Measurements from ENCODE around the gene THBD.
A peak's percentile ranks its signal among the peaks of the same experiment; 100 is the strongest.

The THBD gene

DNA sequence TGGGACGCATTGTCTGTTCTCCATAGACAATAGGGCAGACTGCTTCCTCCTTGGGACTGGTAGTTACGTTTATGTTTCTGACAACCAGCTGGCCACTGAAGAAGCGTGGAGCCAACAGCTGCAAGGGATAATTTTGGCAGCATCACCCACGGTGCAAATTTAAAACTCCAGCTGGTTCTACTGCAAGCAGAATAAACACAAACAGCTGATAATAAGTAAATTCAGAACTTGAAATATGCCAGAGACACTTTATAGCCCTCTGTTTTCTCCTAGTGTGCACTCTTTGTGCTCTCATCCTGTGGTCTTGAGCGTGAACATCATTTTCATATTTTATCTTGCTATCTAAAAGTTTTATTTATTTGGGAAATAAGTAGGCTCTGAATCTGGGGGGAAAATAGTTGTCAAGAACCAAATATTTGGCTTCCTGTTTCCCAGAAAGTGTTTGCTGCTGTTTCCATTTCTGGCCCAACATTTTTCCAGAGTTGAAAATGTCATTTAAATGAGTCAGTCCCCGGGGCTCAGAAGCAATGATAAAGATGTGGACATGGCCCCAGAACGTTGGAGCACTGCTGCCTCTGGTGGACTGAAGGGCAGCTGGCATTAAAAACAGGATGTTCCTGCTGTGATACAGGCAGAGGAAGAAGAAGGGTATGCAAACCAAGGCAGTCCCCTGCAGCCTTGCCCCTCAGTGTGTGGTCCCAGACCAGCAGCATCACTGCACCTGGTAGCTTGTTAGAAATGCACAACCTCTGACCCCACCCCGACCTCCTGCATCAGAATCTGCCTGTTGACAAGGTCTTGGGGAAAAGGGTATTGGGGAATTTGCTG lies 12.5 kb upstream of the THBD start:
- peak; percentile 23 for DNase-seq (ENCODE audit: low read depth)

DNA sequence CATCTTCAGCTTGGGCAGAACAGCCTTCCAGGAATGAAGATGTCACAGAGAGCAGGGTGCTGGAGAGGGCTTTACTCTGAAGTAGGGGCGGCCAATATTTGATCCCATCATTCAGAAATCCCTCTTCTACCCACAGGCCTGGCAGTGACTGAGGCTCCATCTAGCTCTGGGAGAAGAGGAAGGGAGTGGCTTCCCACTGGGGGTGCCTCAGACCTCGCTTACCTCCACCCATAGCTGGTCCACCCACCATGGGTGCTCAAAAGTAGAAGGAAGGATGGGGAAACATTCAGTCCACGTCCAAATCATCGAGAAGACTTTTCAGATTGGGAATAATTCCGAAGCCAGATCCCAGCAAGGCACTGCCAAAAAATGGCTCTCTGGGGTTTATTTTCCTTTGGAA lies 11.8 kb upstream of the THBD start:
- DNase-seq (ENCODE audit: low read depth) = no peak

GRCh38 chr20:23060629-23061028 lies 11.2 kb upstream of the THBD start:
- no peak for DNase-seq (ENCODE audit: low read depth)

- DNase-seq (ENCODE audit: low read depth) = no peak
Observed at GRCh38 chr20:23059846-23060245, 10.4 kb upstream of the THBD start.

- DNase-seq (ENCODE audit: low read depth) = no peak
Observed at GRCh38 chr20:23059001-23059400, 9.5 kb upstream of the THBD start.

GRCh38 chr20:23058240-23058639 lies 8.8 kb upstream of the THBD start:
- DNase-seq (ENCODE audit: low read depth) = no peak

GRCh38 chr20:23052904-23053303 lies 3.4 kb upstream of the THBD start:
- no peak for DNase-seq (ENCODE audit: low read depth)

- DNase-seq (ENCODE audit: low read depth) = peak; percentile 69
Observed at GRCh38 chr20:23050847-23051627, 1.6 kb upstream of the THBD start.

- DNase-seq (ENCODE audit: low read depth) = no peak
Observed at GRCh38 chr20:23050076-23050838, 785 bp upstream of the THBD start.

DNA sequence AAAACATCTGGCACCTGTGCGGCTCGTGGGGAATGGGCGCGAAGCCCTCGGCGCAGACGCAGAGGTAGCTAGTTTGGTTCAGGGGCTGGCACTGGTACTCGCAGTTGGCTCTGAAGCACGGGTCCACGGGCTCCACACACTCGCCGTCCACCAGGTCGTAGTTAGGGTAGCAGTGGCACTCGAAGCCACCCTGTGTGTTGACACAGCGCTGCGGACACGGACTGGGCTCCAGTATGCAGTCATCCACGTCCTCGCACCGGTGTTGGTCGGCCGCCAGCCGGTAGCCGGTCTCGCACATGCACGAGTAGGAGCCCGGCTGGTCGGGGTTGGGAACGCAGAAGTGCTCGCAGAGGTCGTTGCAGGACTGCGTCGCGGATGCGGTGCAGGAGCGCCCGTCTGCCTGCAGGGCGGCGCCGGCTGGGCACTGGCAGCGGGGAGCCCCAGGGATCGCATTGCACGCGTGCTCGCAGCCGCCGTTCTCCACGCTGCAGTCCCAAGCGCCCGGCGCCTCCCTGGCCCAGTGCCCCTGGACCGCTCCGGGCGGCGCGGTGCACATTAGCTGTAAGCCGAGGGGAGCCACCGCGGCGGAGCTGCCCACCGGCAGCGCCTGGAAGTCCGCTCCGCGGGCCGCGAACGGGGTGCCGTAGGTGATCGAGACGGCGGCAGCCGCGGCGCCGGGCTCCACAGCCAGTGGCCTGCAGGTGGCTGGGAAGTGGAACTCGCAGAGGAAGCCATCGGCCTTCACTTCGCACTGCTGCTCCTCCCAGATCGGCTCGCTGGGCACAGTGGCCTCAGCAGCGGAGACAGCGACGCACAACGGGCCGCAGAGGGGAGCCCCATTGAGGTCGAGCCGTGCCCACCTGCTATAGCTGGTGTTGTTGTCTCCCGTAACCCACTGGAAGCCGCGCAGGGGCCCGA lies 930 bp downstream of the THBD start:
- no peak for DNase-seq (ENCODE audit: low read depth)

GRCh38 chr20:23047738-23048214 lies 1.7 kb downstream of the THBD start:
- DNase-seq (ENCODE audit: low read depth) = no peak

GRCh38 chr20:23047001-23047737 lies 2.3 kb downstream of the THBD start:
- no peak for DNase-seq (ENCODE audit: low read depth)

GRCh38 chr20:23046431-23046830 lies 3.0 kb downstream of the THBD start:
- no peak for DNase-seq (ENCODE audit: low read depth)

- DNase-seq (ENCODE audit: low read depth) = no peak
Observed at GRCh38 chr20:23043376-23043775, 6.1 kb downstream of the THBD start.

DNA sequence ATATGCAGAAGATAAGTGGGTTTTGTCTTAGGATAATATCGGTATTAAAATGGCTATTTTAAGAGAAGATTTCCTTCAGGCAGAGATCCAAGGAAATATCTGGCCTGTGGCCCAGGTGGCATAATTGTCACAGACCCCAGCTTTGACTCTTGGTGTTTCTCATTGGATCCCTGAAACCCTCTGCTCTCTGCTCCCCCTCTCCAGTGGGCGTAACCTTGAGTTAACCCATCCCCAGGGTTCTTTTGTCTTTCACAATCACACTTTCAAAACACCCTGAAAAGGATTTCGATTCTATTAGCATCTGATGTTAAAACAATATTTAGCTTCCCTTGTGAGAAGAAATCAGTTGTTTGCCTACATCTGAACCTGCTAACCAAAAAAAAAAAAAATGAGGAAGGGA lies 7.2 kb downstream of the THBD start:
- DNase-seq (ENCODE audit: low read depth) = no peak

- DNase-seq (ENCODE audit: low read depth) = no peak
Observed at GRCh38 chr20:23039885-23040508, 9.5 kb downstream of the THBD start.

DNA sequence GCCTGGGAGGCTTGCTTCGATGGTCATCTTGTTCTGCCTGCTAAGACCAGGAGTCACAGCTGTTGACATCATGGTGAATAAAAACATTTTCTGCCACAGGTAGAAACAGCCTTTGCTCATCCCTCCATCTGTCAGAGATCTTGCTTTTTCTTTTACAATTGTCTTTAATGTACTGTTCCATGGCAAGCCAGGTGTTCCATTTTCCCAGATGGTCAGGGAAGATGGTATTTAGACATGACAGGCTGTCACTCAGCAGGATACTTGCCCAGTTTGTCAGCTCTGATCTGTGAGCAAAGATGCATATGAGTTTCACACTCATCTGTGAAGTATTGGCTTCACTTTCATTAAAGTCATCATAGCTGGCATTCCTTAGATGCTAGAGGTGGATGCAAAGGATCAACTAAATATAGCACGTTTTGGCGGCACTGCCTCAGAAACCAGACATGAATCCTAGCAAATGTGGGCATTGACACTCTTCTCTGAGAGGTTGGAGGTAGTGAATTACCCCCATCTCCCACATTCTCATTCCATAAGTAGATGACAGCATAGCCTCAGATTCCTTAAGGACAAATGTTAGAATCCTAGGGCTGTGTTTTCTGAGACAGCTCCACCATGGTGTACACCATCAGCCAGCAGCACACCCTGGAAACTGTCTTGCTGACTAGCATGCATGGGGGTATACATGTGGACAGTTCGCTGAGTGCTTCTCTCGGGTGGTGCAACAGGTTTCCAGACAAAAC lies 10.2 kb downstream of the THBD start:
- DNase-seq (ENCODE audit: low read depth) = no peak

DNA sequence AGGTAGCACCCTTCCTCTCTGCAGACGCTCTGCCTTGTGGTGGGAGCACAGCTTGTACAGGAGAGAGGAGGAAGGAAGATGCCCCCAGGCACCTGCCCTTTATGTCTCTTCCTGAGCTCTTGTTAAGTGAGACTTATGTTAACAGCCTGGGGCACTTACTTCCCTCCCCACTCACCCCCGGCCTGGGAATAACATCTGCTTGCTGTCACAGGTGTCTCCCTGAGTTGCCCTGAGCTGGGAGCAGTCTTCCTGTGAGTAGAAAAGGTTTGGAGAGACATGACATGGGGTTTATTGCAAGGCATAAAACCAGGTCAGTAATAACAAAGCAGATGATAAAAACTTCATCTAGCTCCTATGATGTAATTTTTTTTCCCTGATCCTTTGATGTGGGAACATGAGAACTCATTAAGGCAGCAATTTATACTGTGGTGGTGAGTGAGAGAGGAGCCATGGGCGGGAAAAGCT lies 12.4 kb downstream of the THBD start:
- DNase-seq (ENCODE audit: low read depth) = no peak

- no peak for DNase-seq (ENCODE audit: low read depth)
Observed at GRCh38 chr20:23036371-23036770, 13.1 kb downstream of the THBD start.
